HFFc6 (cell line): ENCODE data around the gene NIPAL3. TPM values are rescaled to one million over a fixed set of nuclear protein-coding genes. Genes with fewer than 3 reads are reported as not detected.
A peak's percentile ranks its signal among the peaks of the same experiment; 100 is the strongest.

Experiments used
- DNase-seq: peaks from one replicate; pipeline ENCODE4 v3.0.0-alpha.2; 2018
- H3K27ac Mint-ChIP-seq: 2 replicates; pipeline ENCODE4 v1.8.0; 2020; ENCODE audit warnings: mild to moderate bottlenecking, mixed read lengths
- H3K27me3 Mint-ChIP-seq: 2 replicates; pipeline ENCODE4 v1.8.0; 2021; ENCODE audit warnings: mild to moderate bottlenecking, moderate library complexity, mixed read lengths; ENCODE audit not compliant: insufficient read depth
- H3K36me3 Mint-ChIP-seq: 2 replicates; pipeline ENCODE4 v1.8.0; 2021; ENCODE audit warnings: low read depth, mixed read lengths
- H3K4me1 Mint-ChIP-seq: 2 replicates; pipeline ENCODE4 v1.8.0; 2020; ENCODE audit warnings: low read depth, mixed read lengths
- H3K4me3 Mint-ChIP-seq: 2 replicates; pipeline ENCODE4 v1.8.0; 2020; ENCODE audit warnings: mild to moderate bottlenecking, moderate library complexity, mixed read lengths
- H3K9me3 Mint-ChIP-seq: 2 replicates; pipeline ENCODE4 v1.8.0; 2020; ENCODE audit warnings: mild to moderate bottlenecking, mixed read lengths
- CTCF ChIP-seq: fragments of 200-600 bp; sonication (generic); IDR thresholded peaks from 2 replicates; pipeline ENCODE4 v1.5.0; 2021; ENCODE audit warnings: antibody characterized with exemption, mild to moderate bottlenecking
- total RNA-seq, 6 experiments: library from RNA; stranded (reverse); fragmentation: NEBNext Ultra II Directional; extraction: Animal tissue kit (Norgen Biotek cat#: 25700); gene quantifications; 2 replicates in 1 of 6; 3 replicates in 5 of 6; pipeline ENCODE4 v1.2.3, GENCODE V29; 2021

The NIPAL3 gene
- total RNA-seq, 6 experiments from 2014 or later = 97.8 to 164 (median 107) TPM

- peaks cover 8% of the 10 kb centered on the region for H3K27me3 Mint-ChIP-seq
- peak overlapping the region; percentile 97 for H3K27ac Mint-ChIP-seq
- H3K36me3 Mint-ChIP-seq = peaks cover 49% of the 10 kb centered on the region
- H3K9me3 Mint-ChIP-seq = no peaks in the 10 kb centered on the region
- H3K4me3 Mint-ChIP-seq = peak overlapping the region; percentile 71
- TF ChIP-seq CTCF = no peak
- DNase-seq = no peak
- H3K4me1 Mint-ChIP-seq = peaks cover 47% of the 10 kb centered on the region
Observed at GRCh38 chr1:24418898-24419628, 3.5 kb downstream of the NIPAL3 start.

GRCh38 chr1:24420547-24420946 lies 4.9 kb downstream of the NIPAL3 start:
- Mint-ChIP-seq H3K9me3 (no peaks in the 10 kb centered on the region), H3K4me3 (no peak overlapping the region), H3K4me1 (peaks cover 39% of the 10 kb centered on the region), H3K36me3 (peaks cover 56% of the 10 kb centered on the region), H3K27ac (no peak overlapping the region), H3K27me3 (peaks cover 3% of the 10 kb centered on the region)
- no peak for DNase-seq
- TF ChIP-seq CTCF = no peak

GRCh38 chr1:24421502-24421901 lies 5.9 kb downstream of the NIPAL3 start:
- Mint-ChIP-seq H3K36me3 (peaks cover 60% of the 10 kb centered on the region), H3K27ac (no peak overlapping the region), H3K9me3 (no peaks in the 10 kb centered on the region), H3K4me3 (no peak overlapping the region), H3K4me1 (peaks cover 32% of the 10 kb centered on the region), H3K27me3 (peaks cover 1% of the 10 kb centered on the region; the same call in 1 of the 2 replicates)
- DNase-seq = no peak
- TF ChIP-seq CTCF = peak; percentile 63

GRCh38 chr1:24424207-24424606 lies 8.6 kb downstream of the NIPAL3 start:
- Mint-ChIP-seq H3K4me3 (no peak overlapping the region), H3K36me3 (peaks cover 65% of the 10 kb centered on the region), H3K9me3 (no peaks in the 10 kb centered on the region), H3K27ac (no peak overlapping the region), H3K4me1 (peaks cover 6% of the 10 kb centered on the region), H3K27me3 (no peaks in the 10 kb centered on the region)
- TF ChIP-seq CTCF = no peak
- DNase-seq = no peak

- H3K27me3 Mint-ChIP-seq = no peaks in the 10 kb centered on the region
- DNase-seq = no peak
- peaks cover 57% of the 10 kb centered on the region for H3K36me3 Mint-ChIP-seq
- H3K9me3 Mint-ChIP-seq = no peaks in the 10 kb centered on the region
- no peaks in the 10 kb centered on the region; the same call in 1 of the 2 replicates for H3K4me1 Mint-ChIP-seq
- H3K27ac Mint-ChIP-seq = peak overlapping the region; percentile 20; the same call in 1 of the 2 replicates
- no peak for TF ChIP-seq CTCF
- no peak overlapping the region for H3K4me3 Mint-ChIP-seq
Observed at GRCh38 chr1:24424990-24425389, 9.4 kb downstream of the NIPAL3 start.
